BLaER1 treated with 17β-estradiol and CSF1 and Interleukin-3, amounts not matched to agents 10 nM and 100 nM (cell line): Measurements from ENCODE around the gene SH3GL1.
"Not testable (repeated sequence)": the region's sequence is repeated elsewhere in the genome, so short reads cannot be mapped to it uniquely, and the experiment has no call there.

Experiments
- H3K27ac ChIP-seq, 11 experiments: shearing (Covaris generic); formaldehyde crosslinking; 2 replicates each; pipeline ENCODE4 v1.8.1; 2022
- H3K27me3 ChIP-seq, 11 experiments: shearing (Covaris generic); formaldehyde crosslinking; 2 replicates each; pipeline ENCODE4 v1.8.1; 2022
- H3K36me3 ChIP-seq, 11 experiments: shearing (Covaris generic); formaldehyde crosslinking; 2 replicates each; pipeline ENCODE4 v1.8.1; 2022
- H3K4me1 ChIP-seq, 10 experiments: shearing (Covaris generic); formaldehyde crosslinking; 2 replicates each; pipeline ENCODE4 v1.8.1; 2022
- H3K4me2 ChIP-seq, 11 experiments: shearing (Covaris generic); formaldehyde crosslinking; 2 replicates each; pipeline ENCODE4 v1.8.1; 2022
- H3K4me3 ChIP-seq, 10 experiments: shearing (Covaris generic); formaldehyde crosslinking; 2 replicates each; pipeline ENCODE4 v1.8.1; 2022
- H3K9ac ChIP-seq, 11 experiments: shearing (Covaris generic); formaldehyde crosslinking; 2 replicates each; pipeline ENCODE4 v1.8.1; 2022
- H3K9me3 ChIP-seq, 11 experiments: shearing (Covaris generic); formaldehyde crosslinking; replicated peaks in 1 of 11; 2 replicates each; pipeline ENCODE4 v1.8.1; 2022
- H4K20me1 ChIP-seq, 11 experiments: shearing (Covaris generic); formaldehyde crosslinking; 2 replicates each; pipeline ENCODE4 v1.8.1; 2022
- Cebpa-rat ChIP-seq, 11 experiments: shearing (Covaris generic); IDR thresholded peaks; 2 replicates each; pipeline ENCODE4 v1.8.1; 2022

The SH3GL1 gene

GRCh38 chr19:4358709-4359626 is 41.4 kb downstream of the SH3GL1 start:
- TF ChIP-seq Cebpa-rat (IDR thresholded peaks at IDR 0.05) = no peak
- H3K36me3 ChIP-seq = peaks cover 63 to 98% (median 88%) of the 10 kb centered on the region in 11 experiments
- no peak overlapping the region for H3K9ac ChIP-seq
- H4K20me1 ChIP-seq = peaks cover 18 to 92% (median 53%) of the 10 kb centered on the region in 11 experiments; a peak in 20 of 22 replicates
- H3K9me3 ChIP-seq = no peaks in the 10 kb centered on the region
- H3K27ac ChIP-seq = no peak overlapping the region
- no peak overlapping the region for H3K4me3 ChIP-seq
- H3K4me1 ChIP-seq = no peaks in the 10 kb centered on the region
- no peak overlapping the region for H3K4me2 ChIP-seq
- no peaks in the 10 kb centered on the region for H3K27me3 ChIP-seq

GRCh38 chr19:4357921-4358326 is 42.4 kb downstream of the SH3GL1 start:
- H3K9ac ChIP-seq = no peak overlapping the region
- H3K27me3 ChIP-seq = no peaks in the 10 kb centered on the region
- no peak overlapping the region for H3K4me3 ChIP-seq
- H4K20me1 ChIP-seq = peaks cover 18 to 92% (median 45%) of the 10 kb centered on the region in 11 experiments; a peak in 20 of 22 replicates
- H3K27ac ChIP-seq = no peak overlapping the region
- no peak for TF ChIP-seq Cebpa-rat (IDR thresholded peaks at IDR 0.05)
- H3K4me1 ChIP-seq = no peaks in the 10 kb centered on the region
- H3K36me3 ChIP-seq = peaks cover 52 to 96% (median 84%) of the 10 kb centered on the region in 11 experiments
- no peak overlapping the region for H3K4me2 ChIP-seq
- H3K9me3 ChIP-seq = no peaks in the 10 kb centered on the region

GRCh38 chr19:4357095-4357797 is 43.1 kb downstream of the SH3GL1 start:
- Histone ChIP-seq H3K4me1 (no peaks in the 10 kb centered on the region), H3K36me3 (peaks cover 46 to 90% (median 79%) of the 10 kb centered on the region in 11 experiments)

GRCh38 chr19:4354897-4355296 is 45.5 kb downstream of the SH3GL1 start:
- Histone ChIP-seq H3K4me3 (no peak overlapping the region), H4K20me1 (peaks cover 5 to 73% (median 27%) of the 10 kb centered on the region in 11 experiments; a peak in 20 of 22 replicates), H3K27ac (no peak overlapping the region), H3K4me1 (no peaks in the 10 kb centered on the region), H3K9me3 (no peaks in the 10 kb centered on the region), H3K4me2 (no peak overlapping the region), H3K9ac (no peak overlapping the region), H3K36me3 (peaks cover 27 to 82% (median 64%) of the 10 kb centered on the region in 11 experiments), H3K27me3 (no peaks in the 10 kb centered on the region)
- no peak for TF ChIP-seq Cebpa-rat (IDR thresholded peaks at IDR 0.05)

More at GRCh38 chr19:4357095-4357797, 43.1 kb downstream of the SH3GL1 start:
- Histone ChIP-seq H3K27ac (no peak overlapping the region), H3K27me3 (no peaks in the 10 kb centered on the region), H3K9me3 (no peaks in the 10 kb centered on the region), H3K9ac (0 out of 22 replicates have a peak overlapping the region, but pooled peaks of 1 of the 11 experiments have one; percentile 14), H3K4me2 (no peak overlapping the region), H3K4me3 (no peak overlapping the region), H4K20me1 (peaks cover 18 to 91% (median 41%) of the 10 kb centered on the region in 11 experiments; a peak in 20 of 22 replicates)
- TF ChIP-seq Cebpa-rat (IDR thresholded peaks at IDR 0.05) = no peak

GRCh38 chr19:4354282-4354681 is 46.1 kb downstream of the SH3GL1 start:
- H3K4me2 ChIP-seq = no peak overlapping the region
- H3K27ac ChIP-seq = no peak overlapping the region

GRCh38 chr19:4352701-4353121 is 47.6 kb downstream of the SH3GL1 start:
- peaks cover 0 to 51% (median 7%) of the 10 kb centered on the region in 11 experiments; a peak in 12 of 22 replicates for H4K20me1 ChIP-seq
- H3K4me2 ChIP-seq = no peak overlapping the region
- H3K4me1 ChIP-seq = no peaks in the 10 kb centered on the region
- H3K36me3 ChIP-seq = peaks cover 16 to 81% (median 61%) of the 10 kb centered on the region in 11 experiments
- H3K27ac ChIP-seq = no peak overlapping the region
- TF ChIP-seq Cebpa-rat (IDR thresholded peaks at IDR 0.05) = no peak
- H3K9ac ChIP-seq = no peak overlapping the region
- no peaks in the 10 kb centered on the region for H3K27me3 ChIP-seq
- H3K4me3 ChIP-seq = no peak overlapping the region
- no peaks in the 10 kb centered on the region for H3K9me3 ChIP-seq

More at GRCh38 chr19:4354282-4354681, 46.1 kb downstream of the SH3GL1 start:
- peaks cover 0 to 67% (median 21%) of the 10 kb centered on the region in 11 experiments; a peak in 18 of 22 replicates for H4K20me1 ChIP-seq
- H3K4me3 ChIP-seq = no peak overlapping the region
- no peak for TF ChIP-seq Cebpa-rat (IDR thresholded peaks at IDR 0.05)
- H3K27me3 ChIP-seq = no peaks in the 10 kb centered on the region
- H3K9me3 ChIP-seq = no peaks in the 10 kb centered on the region
- peaks cover 21 to 81% (median 64%) of the 10 kb centered on the region in 11 experiments for H3K36me3 ChIP-seq
- H3K9ac ChIP-seq = no peak overlapping the region
- no peaks in the 10 kb centered on the region for H3K4me1 ChIP-seq

GRCh38 chr19:4350726-4351125 is 49.6 kb downstream of the SH3GL1 start:
- Histone ChIP-seq H3K27ac (no peak overlapping the region), H3K4me3 (no peak overlapping the region), H4K20me1 (peaks cover 0 to 43% (median 3%) of the 10 kb centered on the region in 11 experiments; a peak in 4 of 22 replicates), H3K27me3 (no peaks in the 10 kb centered on the region), H3K4me2 (no peak overlapping the region), H3K9me3 (no peaks in the 10 kb centered on the region), H3K36me3 (peaks cover 25 to 78% (median 60%) of the 10 kb centered on the region in 11 experiments), H3K4me1 (no peaks in the 10 kb centered on the region; a peak in 3 of 20 replicates), H3K9ac (peak overlapping the region in 4 of 11 experiments; percentile 7 to 25 (median 16); a peak in 3 of 22 replicates)
- no peak for TF ChIP-seq Cebpa-rat (IDR thresholded peaks at IDR 0.05)

GRCh38 chr19:4350111-4350510 is 50.2 kb downstream of the SH3GL1 start:
- no peak overlapping the region for H3K4me2 ChIP-seq
- TF ChIP-seq Cebpa-rat (IDR thresholded peaks at IDR 0.05) = no peak
- no peaks in the 10 kb centered on the region for H3K9me3 ChIP-seq
- H3K27ac ChIP-seq = no peak overlapping the region
- peaks cover 0 to 5% (median 0%) of the 10 kb centered on the region in 10 experiments; a peak in 3 of 20 replicates for H3K4me1 ChIP-seq
- H3K36me3 ChIP-seq = peaks cover 28 to 78% (median 61%) of the 10 kb centered on the region in 11 experiments
- H4K20me1 ChIP-seq = peaks cover 0 to 48% (median 3%) of the 10 kb centered on the region in 11 experiments; a peak in 4 of 22 replicates
- H3K27me3 ChIP-seq = no peaks in the 10 kb centered on the region
- H3K9ac ChIP-seq = peak overlapping the region in 1 of 11 experiments; percentile 7; a peak in 1 of 22 replicates
- no peak overlapping the region for H3K4me3 ChIP-seq

- H3K4me2 ChIP-seq, H3K9ac ChIP-seq: not testable (repeated sequence)
Observed at GRCh38 chr19:4349225-4349624, 51.1 kb downstream of the SH3GL1 start.

More at GRCh38 chr19:4349225-4349624, 51.1 kb downstream of the SH3GL1 start:
- not testable (repeated sequence) for H3K9me3 ChIP-seq, H3K27me3 ChIP-seq, H3K4me3 ChIP-seq, H3K27ac ChIP-seq
- peaks cover 28 to 70% (median 53%) of the 10 kb centered on the region in 11 experiments for H3K36me3 ChIP-seq
- peaks cover 4 to 10% (median 6%) of the 10 kb centered on the region in 10 experiments for H3K4me1 ChIP-seq
- H4K20me1 ChIP-seq = peaks cover 0 to 40% (median 3%) of the 10 kb centered on the region in 11 experiments; a peak in 6 of 22 replicates
